GM21447 (cell line): ENCODE data around the gene SUPV3L1.
"Not testable (repeated sequence)": the region's sequence is repeated elsewhere in the genome, so short reads cannot be mapped to it uniquely, and the experiment has no call there.

ENCODE experiments used
- ATAC-seq: cut with Tn5 transposase; IDR thresholded peaks from one replicate; pipeline ENCODE4 v1.9.1; 2021; ENCODE audit not compliant: unreplicated experiment

The SUPV3L1 gene

GRCh38 chr10:69228151-69228550 lies 48.1 kb downstream of the SUPV3L1 start:
- ATAC-seq = no peak

GRCh38 chr10:69229616-69229916 lies 49.5 kb downstream of the SUPV3L1 start:
- no peak for ATAC-seq

- no peak for ATAC-seq
Measured at GRCh38 chr10:69230128-69230527, 50.1 kb downstream of the SUPV3L1 start.

- ATAC-seq = no peak
Measured at GRCh38 chr10:69232252-69232651, 52.2 kb downstream of the SUPV3L1 start.

- no peak for ATAC-seq
Measured at GRCh38 chr10:69232736-69233480, 52.9 kb downstream of the SUPV3L1 start.

GRCh38 chr10:69234447-69234846 lies 54.4 kb downstream of the SUPV3L1 start:
- no peak for ATAC-seq

- peak; percentile 97 for ATAC-seq
Measured at GRCh38 chr10:69237528-69238159, 57.6 kb downstream of the SUPV3L1 start.

- no peak for ATAC-seq
Measured at GRCh38 chr10:69239136-69239535, 59.1 kb downstream of the SUPV3L1 start.

GRCh38 chr10:69239816-69240434 lies 59.9 kb downstream of the SUPV3L1 start:
- ATAC-seq = no peak

- ATAC-seq = no peak
Measured at GRCh38 chr10:69240455-69240854, 60.4 kb downstream of the SUPV3L1 start.

- no peak for ATAC-seq
Measured at GRCh38 chr10:69241575-69241974, 61.5 kb downstream of the SUPV3L1 start.

GRCh38 chr10:69242040-69242851 lies 62.2 kb downstream of the SUPV3L1 start:
- ATAC-seq = no peak

- ATAC-seq = no peak
Measured at GRCh38 chr10:69242852-69243212, 62.8 kb downstream of the SUPV3L1 start.

- no peak for ATAC-seq
Measured at GRCh38 chr10:69243817-69244216, 63.8 kb downstream of the SUPV3L1 start.

GRCh38 chr10:69246036-69246435 lies 66.0 kb downstream of the SUPV3L1 start:
- no peak for ATAC-seq

GRCh38 chr10:69246581-69247312 lies 66.7 kb downstream of the SUPV3L1 start:
- ATAC-seq = no peak

GRCh38 chr10:69247313-69247710 lies 67.3 kb downstream of the SUPV3L1 start:
- ATAC-seq = no peak

GRCh38 chr10:69248117-69248730 lies 68.2 kb downstream of the SUPV3L1 start:
- ATAC-seq = no peak

GRCh38 chr10:69250041-69250440 lies 70.0 kb downstream of the SUPV3L1 start:
- ATAC-seq = no peak

GRCh38 chr10:69251417-69251816 lies 71.4 kb downstream of the SUPV3L1 start:
- ATAC-seq = not testable (repeated sequence)

- no peak for ATAC-seq
Measured at GRCh38 chr10:69253171-69253570, 73.1 kb downstream of the SUPV3L1 start.
